GM12875 (cell line): ENCODE measurements around the gene NCOA1.

ENCODE experiments used
- H3K4me3 ChIP-seq: one replicate; pipeline ENCODE4 v1.5.1; 2011; ENCODE audit warnings: low read depth, low read length, control low read depth
- TF ChIP-seq, protein P1 (sequence below): IDR thresholded peaks from 2 replicates; pipeline ENCODE4 v1.5.1; 2011; ENCODE audit warnings: low read depth, mild to moderate bottlenecking, control low read depth, inconsistent platforms, low read length, moderate library complexity, borderline replicate concordance; ENCODE audit not compliant: insufficient read depth

NCOA1 gene

GRCh38 chr2:24490690-24491541, at the start of gene NCOA1:
NCOA1 (plus strand) TSS chr2:24491254; CDS start chr2:24658678, 167,424 bp downstream.
- TF ChIP-seq, protein P1, sequence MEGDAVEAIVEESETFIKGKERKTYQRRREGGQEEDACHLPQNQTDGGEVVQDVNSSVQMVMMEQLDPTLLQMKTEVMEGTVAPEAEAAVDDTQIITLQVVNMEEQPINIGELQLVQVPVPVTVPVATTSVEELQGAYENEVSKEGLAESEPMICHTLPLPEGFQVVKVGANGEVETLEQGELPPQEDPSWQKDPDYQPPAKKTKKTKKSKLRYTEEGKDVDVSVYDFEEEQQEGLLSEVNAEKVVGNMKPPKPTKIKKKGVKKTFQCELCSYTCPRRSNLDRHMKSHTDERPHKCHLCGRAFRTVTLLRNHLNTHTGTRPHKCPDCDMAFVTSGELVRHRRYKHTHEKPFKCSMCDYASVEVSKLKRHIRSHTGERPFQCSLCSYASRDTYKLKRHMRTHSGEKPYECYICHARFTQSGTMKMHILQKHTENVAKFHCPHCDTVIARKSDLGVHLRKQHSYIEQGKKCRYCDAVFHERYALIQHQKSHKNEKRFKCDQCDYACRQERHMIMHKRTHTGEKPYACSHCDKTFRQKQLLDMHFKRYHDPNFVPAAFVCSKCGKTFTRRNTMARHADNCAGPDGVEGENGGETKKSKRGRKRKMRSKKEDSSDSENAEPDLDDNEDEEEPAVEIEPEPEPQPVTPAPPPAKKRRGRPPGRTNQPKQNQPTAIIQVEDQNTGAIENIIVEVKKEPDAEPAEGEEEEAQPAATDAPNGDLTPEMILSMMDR = peak; percentile 41; the same call in 1 of the 2 replicates

DNA sequence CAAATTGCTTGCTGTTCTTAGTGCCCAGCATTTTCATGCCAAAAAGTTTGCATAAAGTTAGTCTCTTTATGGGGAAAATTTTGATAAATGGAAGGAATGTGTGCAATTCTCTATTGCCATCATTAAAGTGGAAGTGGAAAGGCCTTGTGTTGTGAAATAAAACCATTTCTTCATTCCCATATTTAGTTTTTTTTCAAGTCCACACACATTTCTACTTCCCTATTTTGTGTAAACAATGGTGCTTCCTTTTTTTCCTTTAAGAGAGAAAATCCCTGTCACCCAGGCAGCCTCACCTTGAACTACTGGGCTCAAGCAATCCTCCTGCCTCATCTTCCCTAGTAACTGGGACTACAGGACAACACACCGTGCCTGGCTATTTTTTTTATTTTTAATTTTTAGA, 42.3 kb upstream of the NCOA1 start:
- H3K4me3 ChIP-seq = no peak overlapping the region
- TF ChIP-seq, protein P1 = no peak

More at GRCh38 chr2:24490690-24491541, at the start of gene NCOA1:
- H3K4me3 ChIP-seq = peak within 1 kb of the TSS; percentile 90

DNA sequence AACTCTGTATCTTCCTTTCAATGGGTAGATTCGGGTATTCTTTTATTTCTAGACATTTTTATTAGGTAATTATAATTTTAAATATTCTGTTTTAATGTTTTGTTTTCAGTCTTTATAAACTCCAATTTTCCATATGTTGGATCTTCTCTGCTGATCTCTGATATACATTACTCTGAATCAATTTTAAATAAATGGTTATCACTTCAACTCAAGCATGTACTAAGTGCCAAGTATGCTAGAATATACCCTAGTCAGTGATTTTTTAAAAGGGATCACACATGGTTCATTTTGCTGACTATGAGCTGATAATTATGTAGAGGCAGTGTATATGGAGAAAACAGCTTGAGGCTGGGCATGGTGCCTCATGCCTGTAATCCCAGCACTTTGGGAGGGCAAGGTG, 41.7 kb upstream of the NCOA1 start:
- H3K4me3 ChIP-seq = no peak overlapping the region
- TF ChIP-seq, protein P1 = no peak

- TF ChIP-seq, protein P1 = no peak
- no peak overlapping the region for H3K4me3 ChIP-seq
Observed at GRCh38 chr2:24451805-24452501, 39.1 kb upstream of the NCOA1 start.

DNA sequence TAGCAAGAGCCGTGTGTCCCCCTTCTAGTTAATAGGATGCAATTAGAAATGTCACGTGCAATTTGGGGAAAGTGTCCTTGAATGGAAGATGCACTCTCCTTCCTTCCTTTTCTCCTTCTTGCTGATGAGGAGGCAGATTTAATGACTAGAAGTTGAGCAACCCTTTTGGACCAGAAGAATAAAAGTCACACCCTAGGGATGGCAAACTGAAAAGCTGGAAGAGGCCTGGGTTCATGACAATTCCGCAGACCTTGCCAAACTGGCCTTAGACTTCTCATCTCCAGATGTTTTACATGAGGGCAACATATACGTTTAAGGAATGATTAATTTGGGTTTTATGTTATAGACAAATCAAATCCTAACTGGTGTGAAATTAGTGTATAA, 38.6 kb upstream of the NCOA1 start:
- no peak overlapping the region for H3K4me3 ChIP-seq
- TF ChIP-seq, protein P1 = no peak

- TF ChIP-seq, protein P1 = no peak
- H3K4me3 ChIP-seq = no peak overlapping the region
Observed at GRCh38 chr2:24453379-24454073, 37.5 kb upstream of the NCOA1 start.

GRCh38 chr2:24454294-24454693, 36.8 kb upstream of the NCOA1 start:
- H3K4me3 ChIP-seq = no peak overlapping the region
- TF ChIP-seq, protein P1 = no peak
